ENCODE data around the gene CYFIP2.
"Not testable (repeated sequence)": the region's sequence is repeated elsewhere in the genome, so short reads cannot be mapped to it uniquely, and the experiment has no call there.

CYFIP2 gene

GRCh38 chr5:157265714-157266285, at the start of gene CYFIP2:
TSS of gene CYFIP2 (plus strand) at chr5:157266123. CDS start at chr5:157285362, 19,239 bp downstream.
- DNase-seq (ENCODE audit: low spot score), result peak; percentile 94

GRCh38 chr5:157216391-157217142, 49.4 kb upstream of the CYFIP2 start:
- no peak for DNase-seq (ENCODE audit: low spot score)

- DNase-seq (ENCODE audit: low spot score), result no peak
These were observed 48.5 kb upstream of the CYFIP2 start for GRCh38 chr5:157217289-157218024.

- no peak for DNase-seq (ENCODE audit: low spot score)
These were observed 46.2 kb upstream of the CYFIP2 start for GRCh38 chr5:157219491-157220271.

GRCh38 chr5:157221959-157222358, 44.0 kb upstream of the CYFIP2 start:
- DNase-seq (ENCODE audit: low spot score), result no peak

- DNase-seq (ENCODE audit: low spot score), result no peak
These were observed 43.3 kb upstream of the CYFIP2 start for GRCh38 chr5:157222506-157223230.

GRCh38 chr5:157225469-157226422, 40.2 kb upstream of the CYFIP2 start:
- no peak for DNase-seq (ENCODE audit: low spot score)

- DNase-seq (ENCODE audit: low spot score), result no peak
These were observed 35.3 kb upstream of the CYFIP2 start for GRCh38 chr5:157230610-157231009.

GRCh38 chr5:157232706-157233105, 33.2 kb upstream of the CYFIP2 start:
- DNase-seq (ENCODE audit: low spot score), result no peak

GRCh38 chr5:157233515-157233914, 32.4 kb upstream of the CYFIP2 start:
- no peak for DNase-seq (ENCODE audit: low spot score)

GRCh38 chr5:157236423-157236822, 29.5 kb upstream of the CYFIP2 start:
- DNase-seq (ENCODE audit: low spot score), result no peak

- no peak for DNase-seq (ENCODE audit: low spot score)
These were observed 24.4 kb upstream of the CYFIP2 start for GRCh38 chr5:157241483-157241882.

GRCh38 chr5:157244704-157245103, 21.2 kb upstream of the CYFIP2 start:
- DNase-seq (ENCODE audit: low spot score), result not testable (repeated sequence)

GRCh38 chr5:157245476-157245875, 20.4 kb upstream of the CYFIP2 start:
- peak; percentile 47 for DNase-seq (ENCODE audit: low spot score)

GRCh38 chr5:157245886-157246285, 20.0 kb upstream of the CYFIP2 start:
- DNase-seq (ENCODE audit: low spot score), result no peak

- no peak for DNase-seq (ENCODE audit: low spot score)
These were observed 18.7 kb upstream of the CYFIP2 start for GRCh38 chr5:157247267-157247666.

- no peak for DNase-seq (ENCODE audit: low spot score)
These were observed 17.0 kb upstream of the CYFIP2 start for GRCh38 chr5:157248821-157249470.

- no peak for DNase-seq (ENCODE audit: low spot score)
These were observed 13.0 kb upstream of the CYFIP2 start for GRCh38 chr5:157252711-157253465.

GRCh38 chr5:157253547-157253946, 12.4 kb upstream of the CYFIP2 start:
- peak; percentile 72 for DNase-seq (ENCODE audit: low spot score)
